NT2/D1 (cell line): Measurements from ENCODE around the gene UTP15.

ENCODE experiments used
- SUZ12 ChIP-seq: IDR thresholded peaks from 2 replicates; pipeline ENCODE4 v1.6.1; 2011; ENCODE audit not compliant: insufficient read length, insufficient read depth; ENCODE audit errors: extremely low read depth
- YY1 ChIP-seq: IDR thresholded peaks from 2 replicates; pipeline ENCODE4 v1.6.1; 2011; ENCODE audit not compliant: insufficient read length, insufficient read depth
- ZNF274 ChIP-seq: IDR thresholded peaks from 2 replicates; pipeline ENCODE4 v1.6.1; 2011; ENCODE audit warnings: mild to moderate bottlenecking, low read depth, low read length

DNA sequence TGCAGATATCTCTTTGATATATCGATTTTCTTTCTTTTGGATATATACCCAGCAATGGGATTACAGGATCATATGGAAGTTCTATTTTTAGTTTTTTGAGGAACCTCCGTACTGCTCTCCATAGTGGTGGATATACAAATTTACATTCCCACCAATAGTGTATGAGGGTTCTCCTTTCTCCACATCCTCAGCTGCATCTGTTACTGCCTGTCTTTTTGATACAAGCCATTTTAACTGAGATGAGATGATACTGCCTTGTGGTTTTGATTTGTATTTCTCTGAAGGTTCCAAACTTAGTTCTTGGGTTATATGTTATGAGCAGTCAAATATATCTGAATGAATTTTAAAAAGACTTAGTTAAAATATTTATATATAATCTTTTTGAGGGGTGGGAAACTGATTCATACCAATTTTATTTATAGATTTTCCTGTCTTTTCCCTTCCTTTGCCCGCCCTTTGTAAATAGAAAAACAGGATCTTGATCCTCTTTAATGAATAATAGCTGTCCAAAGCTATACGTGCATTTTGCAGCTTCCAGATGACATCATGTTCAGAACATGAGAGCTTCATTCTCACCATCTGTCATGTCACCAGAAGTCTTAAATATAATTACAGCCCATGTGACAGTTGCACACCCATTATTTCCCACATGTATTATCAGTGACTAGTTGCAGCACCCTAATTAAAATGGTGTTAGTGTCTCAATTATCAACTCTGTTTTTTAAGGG lies 54.2 kb downstream of the UTP15 start:
- TF ChIP-seq ZNF274 (no peak), YY1 (no peak), SUZ12 (no peak)
